ENCODE results near the gene TMEM256.

The TMEM256 gene

DNA sequence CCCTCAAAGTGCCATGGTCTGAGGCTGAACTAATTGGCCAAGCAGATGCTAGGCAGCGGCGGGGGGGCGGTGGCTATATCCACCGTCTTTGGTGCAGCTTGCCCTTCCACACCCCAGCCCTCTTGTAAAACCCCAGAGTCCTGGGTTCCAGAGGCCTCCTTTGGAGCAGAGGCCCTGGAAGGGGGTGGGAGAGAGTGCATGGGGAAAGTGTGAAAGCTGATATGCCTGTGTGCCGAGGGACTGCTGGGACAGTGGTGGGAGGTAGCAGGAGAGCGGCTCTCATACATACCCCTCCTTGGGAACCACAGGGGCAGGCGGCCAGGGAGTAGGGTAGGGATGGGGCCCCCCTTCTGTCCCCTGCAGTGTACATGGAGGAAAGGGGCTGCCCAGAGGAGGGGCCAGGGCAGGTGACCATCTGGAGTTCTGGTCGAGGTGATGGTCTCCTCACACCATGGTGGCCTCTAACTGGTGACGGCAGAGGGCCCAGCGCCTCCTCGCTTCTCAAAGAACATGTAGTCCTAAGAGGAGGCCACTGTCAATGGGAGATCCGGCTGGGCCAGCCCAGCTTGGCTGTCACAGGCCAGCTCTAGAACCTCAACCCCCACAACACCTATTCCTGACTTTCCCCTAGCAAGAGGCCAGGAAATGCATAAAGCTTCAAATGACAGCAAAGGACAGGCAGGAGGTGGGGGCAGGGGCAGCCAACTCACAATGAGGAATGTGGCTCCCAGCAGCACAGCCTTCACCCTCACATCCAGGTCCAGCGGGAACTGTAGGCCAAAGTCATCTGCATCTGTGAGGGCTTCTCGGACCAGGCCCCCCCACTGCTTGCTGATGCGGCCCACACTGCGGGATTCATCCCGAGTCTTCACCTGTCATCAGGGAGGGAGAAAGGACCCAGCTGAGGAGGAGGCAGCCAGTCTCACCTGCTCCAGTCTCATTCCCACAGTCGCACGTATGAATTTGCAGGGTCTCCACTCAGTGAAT, 13.7 kb downstream of the TMEM256 start:
- Histone ChIP-seq H3K14ac (ENCODE audit: low read length in 2 of 2) (no peak overlapping the region), H3K9me3 (ENCODE audit: control insufficient read depth, low read length) (no peaks in the 10 kb centered on the region), H3K4me3 (ENCODE audit: insufficient read depth in 1 of 2, low read depth in 1 of 2, low read length in 2 of 2) (no peak overlapping the region), H3K23ac (ENCODE audit: low read length in 2 of 2) (peak overlapping the region in 1 of 2 experiments; percentile 35), H4K91ac (ENCODE audit: low read length) (peak overlapping the region; percentile 52), H3K27ac (ENCODE audit: low read length, poor library complexity, severe bottlenecking) (no peak overlapping the region), H3K36me3 (ENCODE audit: control insufficient read depth in 1 of 2, insufficient read depth in 2 of 2, low read depth in 1 of 2, low read length in 2 of 2) (peaks cover 46 to 67% of the 10 kb centered on the region in 2 experiments), H2BK120ac (ENCODE audit: low read depth, low read length) (no peak overlapping the region), H3K9ac (ENCODE audit: low read length) (no peak overlapping the region), H3K4ac (ENCODE audit: low read depth in 1 of 2, low read length in 2 of 2) (no peak overlapping the region), H2BK15ac (ENCODE audit: low read depth, poor library complexity, severe bottlenecking) (no peak overlapping the region), H4K8ac (ENCODE audit: low read length) (no peak overlapping the region), H3K79me1 (replicated peaks; ENCODE audit: low read length, poor library complexity, severe bottlenecking) (peaks cover 22% of the 10 kb centered on the region), H3K4me2 (ENCODE audit: low read length, poor library complexity, severe bottlenecking) (no peak overlapping the region), H2AK5ac (ENCODE audit: low read length, severe bottlenecking) (no peak overlapping the region), H2BK12ac (ENCODE audit: low read length in 2 of 2) (no peak overlapping the region), H3K18ac (ENCODE audit: low read depth in 1 of 2, low read length in 2 of 2) (no peak overlapping the region), H3K27me3 (ENCODE audit: control insufficient read depth in 1 of 2, insufficient read depth in 1 of 2, low read length in 2 of 2) (no peaks in the 10 kb centered on the region), H2AFZ (ENCODE audit: low read depth, low read length) (no peak overlapping the region), H3K4me1 (ENCODE audit: control insufficient read depth, insufficient read depth, low read depth, low read length) (peaks cover 21% of the 10 kb centered on the region), H2BK5ac (ENCODE audit: low read depth, low read length, poor library complexity, severe bottlenecking) (no peak overlapping the region)
- no peak for DNase-seq
- 93% methylated on average over 17 of the region's 19 CpGs for WGBS

DNA sequence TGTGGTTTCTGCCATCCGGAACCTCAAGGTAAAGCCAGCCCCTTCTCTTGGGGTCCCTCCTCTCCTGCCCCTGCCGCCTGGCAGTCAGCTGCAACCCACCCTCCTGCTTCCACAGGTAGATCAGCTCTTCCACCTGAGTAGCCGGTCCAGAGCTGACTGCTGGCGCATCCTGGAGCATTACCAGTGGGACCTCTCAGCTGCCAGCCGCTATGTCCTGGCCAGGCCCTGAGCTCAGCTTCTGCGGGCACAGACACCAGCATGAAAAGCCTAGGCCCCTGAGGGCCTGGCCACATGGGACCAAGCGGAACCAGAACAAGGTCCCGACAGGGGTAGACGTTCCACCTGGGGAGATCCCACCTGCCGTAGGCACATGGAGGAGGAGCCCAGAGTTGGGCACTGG, 15.0 kb downstream of the TMEM256 start:
- peaks cover 22% of the 10 kb centered on the region for H3K79me1 ChIP-seq (replicated peaks; ENCODE audit: low read length, poor library complexity, severe bottlenecking)
- no peak overlapping the region for H2BK15ac ChIP-seq (ENCODE audit: low read depth, poor library complexity, severe bottlenecking)
- no peak overlapping the region for H4K91ac ChIP-seq (ENCODE audit: low read length)
- H2BK120ac ChIP-seq (ENCODE audit: low read depth, low read length), result no peak overlapping the region
- no peak overlapping the region for H3K9ac ChIP-seq (ENCODE audit: low read length)
- H3K4me3 ChIP-seq (ENCODE audit: insufficient read depth in 1 of 2, low read depth in 1 of 2, low read length in 2 of 2), result no peak overlapping the region
- no peak overlapping the region for H3K14ac ChIP-seq (ENCODE audit: low read length in 2 of 2)
- H3K4me1 ChIP-seq (ENCODE audit: control insufficient read depth, insufficient read depth, low read depth, low read length), result peaks cover 23% of the 10 kb centered on the region
- H3K27ac ChIP-seq (ENCODE audit: low read length, poor library complexity, severe bottlenecking), result no peak overlapping the region
- WGBS, result 98% methylated on average over 10 of the region's 10 CpGs
- no peak overlapping the region for H2AFZ ChIP-seq (ENCODE audit: low read depth, low read length)
- H4K8ac ChIP-seq (ENCODE audit: low read length), result no peak overlapping the region
- no peak overlapping the region for H3K23ac ChIP-seq (ENCODE audit: low read length in 2 of 2)
- no peaks in the 10 kb centered on the region for H3K9me3 ChIP-seq (ENCODE audit: control insufficient read depth, low read length)
- H3K18ac ChIP-seq (ENCODE audit: low read depth in 1 of 2, low read length in 2 of 2), result no peak overlapping the region
- H3K4ac ChIP-seq (ENCODE audit: low read depth in 1 of 2, low read length in 2 of 2), result no peak overlapping the region
- peaks cover 46 to 67% of the 10 kb centered on the region in 2 experiments for H3K36me3 ChIP-seq (ENCODE audit: control insufficient read depth in 1 of 2, insufficient read depth in 2 of 2, low read depth in 1 of 2, low read length in 2 of 2)
- no peak overlapping the region for H2BK5ac ChIP-seq (ENCODE audit: low read depth, low read length, poor library complexity, severe bottlenecking)
- no peaks in the 10 kb centered on the region for H3K27me3 ChIP-seq (ENCODE audit: control insufficient read depth in 1 of 2, insufficient read depth in 1 of 2, low read length in 2 of 2)
- H2BK12ac ChIP-seq (ENCODE audit: low read length in 2 of 2), result no peak overlapping the region
- no peak overlapping the region for H2AK5ac ChIP-seq (ENCODE audit: low read length, severe bottlenecking)
- H3K4me2 ChIP-seq (ENCODE audit: low read length, poor library complexity, severe bottlenecking), result no peak overlapping the region
- DNase-seq, result no peak

DNA sequence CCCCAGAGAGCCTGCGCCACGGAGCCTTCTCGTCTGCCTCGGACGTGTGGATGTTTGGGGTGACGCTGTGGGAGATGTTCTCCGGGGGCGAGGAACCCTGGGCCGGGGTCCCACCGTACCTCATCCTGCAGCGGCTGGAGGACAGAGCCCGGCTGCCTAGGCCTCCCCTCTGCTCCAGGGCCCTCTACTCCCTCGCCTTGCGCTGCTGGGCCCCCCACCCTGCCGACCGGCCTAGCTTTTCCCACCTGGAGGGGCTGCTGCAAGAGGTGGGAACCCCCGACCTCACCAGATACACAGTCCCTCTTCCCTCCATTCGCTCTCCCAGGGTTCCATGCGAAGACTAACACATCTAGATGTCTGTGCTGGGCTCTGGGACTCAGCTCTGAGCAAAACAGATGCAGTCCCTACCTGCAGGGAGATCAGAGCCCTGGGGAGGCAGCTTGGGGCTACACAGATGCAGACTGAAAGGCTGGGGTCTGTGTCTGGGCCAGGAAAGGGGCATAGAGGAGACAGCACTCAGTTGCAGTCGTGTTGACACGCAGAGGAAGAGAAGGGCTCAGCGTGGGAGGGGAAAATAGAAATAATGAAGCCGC, 19.3 kb downstream of the TMEM256 start:
- WGBS, result 47% methylated on average over 21 of the region's 23 CpGs
- H3K36me3 ChIP-seq (ENCODE audit: control insufficient read depth in 1 of 2, insufficient read depth in 2 of 2, low read depth in 1 of 2, low read length in 2 of 2), result peaks cover 14 to 34% of the 10 kb centered on the region in 2 experiments
- H3K4me2 ChIP-seq (ENCODE audit: low read length, poor library complexity, severe bottlenecking), result peak overlapping the region; percentile 73
- no peak overlapping the region for H2BK5ac ChIP-seq (ENCODE audit: low read depth, low read length, poor library complexity, severe bottlenecking)
- no peak overlapping the region for H3K18ac ChIP-seq (ENCODE audit: low read depth in 1 of 2, low read length in 2 of 2)
- peak overlapping the region in 1 of 2 experiments; percentile 2 for H3K14ac ChIP-seq (ENCODE audit: low read length in 2 of 2)
- no peak overlapping the region for H3K4ac ChIP-seq (ENCODE audit: low read depth in 1 of 2, low read length in 2 of 2)
- H2BK15ac ChIP-seq (ENCODE audit: low read depth, poor library complexity, severe bottlenecking), result no peak overlapping the region
- H2BK120ac ChIP-seq (ENCODE audit: low read depth, low read length), result no peak overlapping the region
- H3K27ac ChIP-seq (ENCODE audit: low read length, poor library complexity, severe bottlenecking), result no peak overlapping the region
- H3K4me3 ChIP-seq (ENCODE audit: insufficient read depth in 1 of 2, low read depth in 1 of 2, low read length in 2 of 2), result peak overlapping the region; percentile 23 to 65
- H2AFZ ChIP-seq (ENCODE audit: low read depth, low read length), result no peak overlapping the region
- no peak overlapping the region for H4K91ac ChIP-seq (ENCODE audit: low read length)
- peaks cover 19% of the 10 kb centered on the region for H3K4me1 ChIP-seq (ENCODE audit: control insufficient read depth, insufficient read depth, low read depth, low read length)
- no peak overlapping the region for H2AK5ac ChIP-seq (ENCODE audit: low read length, severe bottlenecking)
- no peak overlapping the region for H4K8ac ChIP-seq (ENCODE audit: low read length)
- peak overlapping the region; percentile 41 for H3K9ac ChIP-seq (ENCODE audit: low read length)
- H3K27me3 ChIP-seq (ENCODE audit: control insufficient read depth in 1 of 2, insufficient read depth in 1 of 2, low read length in 2 of 2), result peaks cover 40 to 41% of the 10 kb centered on the region in 2 experiments
- H3K23ac ChIP-seq (ENCODE audit: low read length in 2 of 2), result no peak overlapping the region
- H2BK12ac ChIP-seq (ENCODE audit: low read length in 2 of 2), result no peak overlapping the region
- peaks cover 6% of the 10 kb centered on the region for H3K9me3 ChIP-seq (ENCODE audit: control insufficient read depth, low read length)
- peaks cover 1% of the 10 kb centered on the region for H3K79me1 ChIP-seq (replicated peaks; ENCODE audit: low read length, poor library complexity, severe bottlenecking)
- no peak for DNase-seq

Data from mesenchymal stem cell (in vitro differentiated cells and primary cell).